Esophagus muscularis mucosa (tissue), 4 donors: ENCODE measurements around the gene ADRA2C. TPM values are rescaled to one million over a fixed set of nuclear protein-coding genes. Genes with fewer than 3 reads are reported as not detected.

Experiments
- DNase-seq: peaks from one replicate; pipeline ENCODE4 v3.0.0-alpha.2; 2017; ENCODE audit errors: extremely low spot score
- H3K27ac ChIP-seq, 4 donors: fragments of 200-600 bp; sonication (generic); replicated peaks in 1 of 4; 1 replicate in 3 of 4; 2 replicates in 1 of 4; pipeline ENCODE4 v1.5.1; 2016 to 2019; ENCODE audit warnings: mild to moderate bottlenecking in 1 of 4
- H3K27me3 ChIP-seq, 4 donors: fragments of 200-600 bp; sonication (generic); one replicate each; pipeline versions ENCODE4 v1.5.1 to v1.6.0; 2016 to 2019
- H3K36me3 ChIP-seq, 4 donors: fragments of 200-600 bp; sonication (generic); one replicate each; pipeline ENCODE4 v1.5.1; 2016 to 2019
- H3K4me1 ChIP-seq, 4 donors: fragments of 200-600 bp; sonication (generic); one replicate each; pipeline ENCODE4 v1.5.1; 2016 to 2019
- H3K4me3 ChIP-seq, 4 donors: fragments of 200-600 bp; sonication (generic); 1 replicate in 2 of 4; 2 replicates in 2 of 4; pipeline ENCODE4 v1.5.1; 2016 to 2019; ENCODE audit warnings: mild to moderate bottlenecking in 4 of 4, moderate library complexity in 1 of 4
- H3K9me3 ChIP-seq, 4 donors: fragments of 200-600 bp; sonication (generic); 1 replicate in 3 of 4; 2 replicates in 1 of 4; pipeline ENCODE4 v1.5.1; 2016 to 2019
- CTCF ChIP-seq, 3 experiments: fragments of 200-600 bp in 2 of 3; fragments of 450-650 bp in 1 of 3; sonication (generic) in 2 of 3; IDR thresholded peaks; one replicate each; pipeline ENCODE4 v1.5.1; 2017 to 2019; ENCODE audit warnings: antibody characterized with exemption in 3 of 3, mild to moderate bottlenecking in 2 of 3, moderate library complexity in 1 of 3
- EP300 ChIP-seq: sonication (generic); formaldehyde crosslinking; IDR thresholded peaks from one replicate; pipeline ENCODE4 v1.6.1; 2017; ENCODE audit warnings: antibody characterized with exemption
- POLR2A ChIP-seq: fragments of 450-650 bp; IDR thresholded peaks from one replicate; pipeline ENCODE4 v1.6.1; 2017; ENCODE audit warnings: antibody characterized with exemption, moderate library complexity, mild to moderate bottlenecking, low read depth
- POLR2AphosphoS5 ChIP-seq, 2 donors: sonication (generic); formaldehyde crosslinking; IDR thresholded peaks; one replicate each; pipeline ENCODE4 v1.6.1; 2017; ENCODE audit warnings: antibody characterized with exemption in 2 of 2
- WGBS: methylation state at CpG from one replicate; pipeline ENCODE4 v1.1.5; 2018; 5-methylcytosine and 5-hydroxymethylcytosine counted together
- intact Hi-C: fragments of 100-400 bp; cut with DNase I; formaldehyde crosslinking; loops from one replicate; pipeline ENCODE4 v1.15.1; 2023
- total RNA-seq, 4 donors: library from RNA; depleted of rRNA; stranded (reverse); fragments of >200 nt; gene quantifications; one replicate each; pipeline versions ENCODE4 v1.1.0 to v1.2.1, GENCODE V29; 2016

ADRA2C gene
- total RNA-seq, 4 donors from 2014 or later: 2.9 to 10.3 (median 8.4) TPM

- peaks cover 0 to 93% (median 14%) of the 10 kb centered on the region in 4 donors for H3K27me3 ChIP-seq
- H3K4me3 ChIP-seq: no peak overlapping the region
- H3K4me1 ChIP-seq: no peaks in the 10 kb centered on the region
- 95% methylated on average over 7 of the region's 11 CpGs for WGBS
- H3K27ac ChIP-seq: no peak overlapping the region
- intact Hi-C loops: no loop called here
- no peak for DNase-seq
- TF ChIP-seq POLR2AphosphoS5 (IDR thresholded peaks at IDR 0.05) (no peak), EP300 (no peak), CTCF (IDR thresholded peaks at IDR 0.05) (no peak), POLR2A (no peak)
- H3K36me3 ChIP-seq: no peaks in the 10 kb centered on the region
- peaks cover 0 to 21% (median 9%) of the 10 kb centered on the region in 4 donors for H3K9me3 ChIP-seq
Observed at GRCh38 chr4:3722446-3723231, 43.5 kb upstream of the ADRA2C start.

GRCh38 chr4:3723232-3723642 is 42.9 kb upstream of the ADRA2C start:
- Histone ChIP-seq H3K4me1 (no peaks in the 10 kb centered on the region), H3K9me3 (peaks cover 0 to 17% (median 7%) of the 10 kb centered on the region in 4 donors), H3K27me3 (peaks cover 0 to 95% (median 14%) of the 10 kb centered on the region in 4 donors), H3K27ac (no peak overlapping the region), H3K4me3 (no peak overlapping the region), H3K36me3 (no peaks in the 10 kb centered on the region)
- no peak for DNase-seq
- TF ChIP-seq EP300: no peak
- TF ChIP-seq POLR2AphosphoS5 (IDR thresholded peaks at IDR 0.05): no peak
- no peak for TF ChIP-seq POLR2A
- no peak for TF ChIP-seq CTCF (IDR thresholded peaks at IDR 0.05)
- intact Hi-C loops: no loop called here
- 72% methylated on average over 8 of the region's 9 CpGs for WGBS

- Histone ChIP-seq H3K27me3 (peaks cover 0 to 97% (median 17%) of the 10 kb centered on the region in 4 donors), H3K36me3 (no peaks in the 10 kb centered on the region), H3K27ac (no peak overlapping the region), H3K9me3 (peaks cover 0 to 7% (median 1%) of the 10 kb centered on the region in 4 donors), H3K4me1 (no peaks in the 10 kb centered on the region), H3K4me3 (no peak overlapping the region)
- intact Hi-C loops: no loop called here
- no peak for DNase-seq
- TF ChIP-seq POLR2AphosphoS5 (IDR thresholded peaks at IDR 0.05) (no peak), POLR2A (no peak), CTCF (IDR thresholded peaks at IDR 0.05) (no peak), EP300 (no peak)
- WGBS: 13% methylated on average over 44 of the region's 44 CpGs
Observed at GRCh38 chr4:3724319-3725231, 41.6 kb upstream of the ADRA2C start.

- 27% methylated on average over 9 of the region's 10 CpGs for WGBS
- H3K27ac ChIP-seq: no peak overlapping the region
Observed at GRCh38 chr4:3725936-3726870, 40.0 kb upstream of the ADRA2C start.

More at GRCh38 chr4:3725936-3726870, 40.0 kb upstream of the ADRA2C start:
- Histone ChIP-seq H3K4me3 (no peak overlapping the region), H3K4me1 (no peaks in the 10 kb centered on the region), H3K36me3 (no peaks in the 10 kb centered on the region), H3K9me3 (peaks cover 0 to 7% (median 1%) of the 10 kb centered on the region in 4 donors), H3K27me3 (peaks cover 0 to 97% (median 17%) of the 10 kb centered on the region in 4 donors)
- DNase-seq: no peak
- TF ChIP-seq POLR2AphosphoS5 (IDR thresholded peaks at IDR 0.05): no peak
- TF ChIP-seq POLR2A: no peak
- no peak for TF ChIP-seq CTCF (IDR thresholded peaks at IDR 0.05)
- TF ChIP-seq EP300: no peak
- intact Hi-C loops: no loop called here
